Activated CD8-positive, alpha-beta T cell treated with anti-CD3 and anti-CD28 coated beads for 36 hours (primary cell): ENCODE results near the gene OR5H1. TPM values are rescaled to one million over a fixed set of nuclear protein-coding genes. Genes with fewer than 3 reads are reported as not detected.
"Not testable (repeated sequence)": the region's sequence is repeated elsewhere in the genome, so short reads cannot be mapped to it uniquely, and the experiment has no call there.

ENCODE experiments used
- ATAC-seq: fragments of 200-7000 bp; cut with Tn5 transposase; one replicate; pipeline ENCODE4 v1.10.0; 2021; ENCODE audit warnings: mild to moderate bottlenecking, moderate library complexity
- CTCF ChIA-PET: fragments of 350-600 bp; sonication (Branson Sonifier 250); formaldehyde crosslinking; loops from one replicate; lab custom pipeline; 2021; ENCODE audit warnings: antibody characterized with exemption; lab: Charles Lee
- POLR2A ChIA-PET: fragments of 350-600 bp; sonication (Branson Sonifier 250); formaldehyde crosslinking; loops from one replicate; lab custom pipeline; 2021; ENCODE audit warnings: antibody characterized with exemption; lab: Charles Lee
- DNase-seq: peaks from one replicate; pipeline ENCODE4 v3.0.0-alpha.2; 2020
- H3K27ac Mint-ChIP-seq: one replicate; pipeline ENCODE4 v1.8.0; 2021; ENCODE audit warnings: mild to moderate bottlenecking, mixed read lengths
- H3K27me3 Mint-ChIP-seq: one replicate; pipeline ENCODE4 v1.8.0; 2021; ENCODE audit warnings: mixed read lengths
- H3K36me3 Mint-ChIP-seq: one replicate; pipeline ENCODE4 v1.8.0; 2021; ENCODE audit warnings: low read depth, mixed read lengths
- H3K4me1 Mint-ChIP-seq: one replicate; pipeline ENCODE4 v1.8.0; 2021; ENCODE audit warnings: low read depth, mixed read lengths
- H3K4me3 Mint-ChIP-seq: one replicate; pipeline ENCODE4 v1.8.0; 2021; ENCODE audit warnings: mild to moderate bottlenecking, moderate library complexity, mixed read lengths
- H3K9me3 Mint-ChIP-seq: one replicate; pipeline ENCODE4 v1.8.0; 2021; ENCODE audit warnings: mixed read lengths
- CTCF ChIP-seq: fragments of 200-600 bp; IDR thresholded peaks from one replicate; pipeline ENCODE4 v1.8.0; 2022; ENCODE audit warnings: antibody characterized with exemption, mild to moderate bottlenecking
- intact Hi-C: fragments of 100-400 bp; cut with micrococcal nuclease; formaldehyde crosslinking; loops from one replicate; pipeline ENCODE4 v1.10.0; 2022
- total RNA-seq, 2 experiments: library from RNA; stranded (reverse); gene quantifications; one replicate each; pipeline ENCODE4 v1.2.3, GENCODE V29; 2021

Gene OR5H1
- total RNA-seq, 2 experiments from 2014 or later, result not detected

DNA sequence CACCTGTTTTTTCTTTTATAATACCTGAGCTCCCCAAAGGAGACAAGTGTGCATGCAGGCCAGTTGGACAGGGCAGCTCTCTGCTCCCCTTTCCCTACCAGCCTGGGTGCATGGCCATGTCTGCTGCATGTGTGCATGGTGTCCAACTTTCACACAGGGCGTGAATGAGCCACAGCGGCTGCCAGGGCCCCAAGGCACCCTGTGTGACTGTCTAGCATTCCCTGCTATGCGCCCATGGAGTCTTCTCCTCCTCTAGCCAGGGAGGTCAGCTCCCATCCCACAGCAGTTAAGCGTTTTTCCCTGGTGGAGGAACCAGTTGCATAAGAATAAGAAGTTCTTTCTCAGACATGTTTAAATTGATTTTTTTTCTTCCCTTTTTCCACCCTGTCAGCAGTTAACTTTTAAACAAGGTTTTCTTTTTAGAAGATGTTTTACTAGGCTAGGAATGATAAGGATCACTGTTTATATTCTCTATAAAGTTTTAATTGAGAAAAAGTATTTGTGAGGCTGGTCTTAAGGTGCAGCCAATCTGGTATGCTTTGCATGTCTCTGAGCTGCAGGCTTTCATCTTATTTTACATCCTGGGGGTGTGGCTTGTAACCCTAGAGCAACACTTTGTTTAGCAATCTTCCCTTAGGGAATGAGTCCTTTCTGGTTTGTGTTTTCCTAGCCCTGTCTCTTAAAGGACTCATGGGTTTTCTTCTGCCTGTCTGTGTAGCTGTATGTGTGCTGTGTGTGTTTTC is 20.5 kb upstream of the OR5H1 start:
- ChIA-PET CTCF (no interaction called here), POLR2A (no interaction called here)
- Mint-ChIP-seq H3K27ac (no peak overlapping the region), H3K27me3 (no peaks in the 10 kb centered on the region), H3K4me3 (no peak overlapping the region), H3K4me1 (no peaks in the 10 kb centered on the region), H3K9me3 (peaks cover 3% of the 10 kb centered on the region), H3K36me3 (no peaks in the 10 kb centered on the region)
- DNase-seq (no peak), ATAC-seq (no peak)
- no peak for TF ChIP-seq CTCF
- intact Hi-C loops, result no loop called here

- Mint-ChIP-seq H3K27ac (no peak overlapping the region), H3K4me3 (no peak overlapping the region), H3K9me3 (peaks cover 3% of the 10 kb centered on the region), H3K4me1 (no peaks in the 10 kb centered on the region), H3K36me3 (no peaks in the 10 kb centered on the region), H3K27me3 (no peaks in the 10 kb centered on the region)
- ATAC-seq, result no peak
- DNase-seq, result no peak
- CTCF ChIA-PET, result no interaction called here
- POLR2A ChIA-PET, result no interaction called here
- TF ChIP-seq CTCF, result no peak
- intact Hi-C loops, result no loop called here
Measured at GRCh38 chr3:98110550-98110908, 20.0 kb upstream of the OR5H1 start.

- Mint-ChIP-seq H3K36me3 (no peaks in the 10 kb centered on the region), H3K4me3 (no peak overlapping the region), H3K27me3 (peaks cover 4% of the 10 kb centered on the region), H3K27ac (no peak overlapping the region), H3K4me1 (no peaks in the 10 kb centered on the region), H3K9me3 (peaks cover 3% of the 10 kb centered on the region)
- ATAC-seq (no peak), DNase-seq (no peak)
- intact Hi-C loops, result no loop called here
- ChIA-PET POLR2A (no interaction called here), CTCF (no interaction called here)
- TF ChIP-seq CTCF, result no peak
Measured at GRCh38 chr3:98114264-98114663, 16.3 kb upstream of the OR5H1 start.

DNA sequence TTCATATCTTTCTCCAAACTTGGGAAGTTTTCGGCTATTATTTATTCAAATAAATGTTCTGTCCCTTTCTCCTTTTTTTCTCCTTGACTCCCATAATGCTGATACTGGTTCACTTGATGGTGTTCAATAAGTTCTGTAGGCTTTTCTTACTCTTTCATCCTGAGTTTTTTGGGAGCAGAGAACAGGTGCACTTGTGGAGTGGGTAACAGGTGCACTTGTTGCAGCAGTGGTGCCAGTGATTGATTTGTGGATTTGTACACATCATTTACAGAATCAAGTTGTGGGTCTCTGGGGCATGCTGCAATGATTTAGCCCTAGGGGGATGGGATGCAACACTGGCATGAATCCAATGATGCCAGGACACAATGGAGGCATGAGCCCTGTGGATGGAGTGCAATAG is 14.8 kb upstream of the OR5H1 start:
- POLR2A ChIA-PET, result no interaction called here
- Mint-ChIP-seq H3K4me3 (no peak overlapping the region), H3K36me3 (no peaks in the 10 kb centered on the region), H3K27ac (no peak overlapping the region), H3K4me1 (no peaks in the 10 kb centered on the region), H3K27me3 (peaks cover 4% of the 10 kb centered on the region), H3K9me3 (peaks cover 3% of the 10 kb centered on the region)
- TF ChIP-seq CTCF, result no peak
- ATAC-seq (no peak), DNase-seq (no peak)
- intact Hi-C loops, result no loop called here
- CTCF ChIA-PET, result no interaction called here

GRCh38 chr3:98136631-98137030 is 6.1 kb downstream of the OR5H1 start:
- CTCF ChIA-PET, result no interaction called here
- intact Hi-C loops, result no loop called here
- Mint-ChIP-seq H3K27ac (no peak overlapping the region), H3K4me1 (no peaks in the 10 kb centered on the region), H3K27me3 (peaks cover 2% of the 10 kb centered on the region), H3K9me3 (no peaks in the 10 kb centered on the region), H3K36me3 (no peaks in the 10 kb centered on the region), H3K4me3 (no peak overlapping the region)
- POLR2A ChIA-PET, result no interaction called here
- no peak for DNase-seq
- no peak for TF ChIP-seq CTCF
- no peak for ATAC-seq

DNA sequence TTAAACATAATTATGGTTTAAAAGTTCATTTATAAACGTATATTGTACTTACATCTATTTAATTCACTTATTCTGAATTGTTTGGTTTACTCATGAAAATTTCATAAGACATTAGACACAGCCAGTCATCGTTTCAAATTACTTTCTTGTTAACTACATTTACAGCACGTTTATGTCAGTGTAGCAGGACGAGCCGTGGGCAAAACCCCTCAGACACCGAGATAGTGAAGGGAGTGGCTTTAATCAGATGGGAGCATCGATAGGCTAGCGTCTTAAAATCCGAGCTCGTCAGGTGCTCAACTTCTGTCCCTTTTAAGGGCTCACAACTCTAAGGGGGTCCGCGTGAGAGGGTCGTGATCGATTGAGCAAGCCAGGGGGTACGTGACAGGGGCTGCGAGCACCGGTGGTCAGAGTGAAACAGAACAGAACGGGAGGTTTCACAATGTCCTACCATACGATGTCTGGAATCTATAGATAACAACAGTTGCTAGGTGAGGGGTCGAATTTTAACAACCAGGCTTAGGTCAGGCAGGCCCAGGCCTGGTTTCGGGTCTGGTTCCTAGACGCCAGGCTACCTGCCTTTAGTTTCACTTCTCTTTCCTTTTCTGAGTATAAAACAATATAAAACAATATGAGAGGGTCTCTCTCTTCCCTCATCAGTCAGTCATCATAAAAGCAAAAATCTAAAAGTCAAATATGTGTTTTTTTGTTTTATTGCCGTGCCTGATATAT is 7.5 kb downstream of the OR5H1 start:
- H3K27ac Mint-ChIP-seq, ATAC-seq, H3K4me3 Mint-ChIP-seq, H3K4me1 Mint-ChIP-seq, H3K9me3 Mint-ChIP-seq, POLR2A ChIA-PET, H3K36me3 Mint-ChIP-seq, intact Hi-C loops, DNase-seq, CTCF ChIA-PET, H3K27me3 Mint-ChIP-seq: not testable (repeated sequence)
